Peyer's patch (tissue), 4 donors: ENCODE results near the gene ZNF823. TPM values are rescaled to one million over a fixed set of nuclear protein-coding genes. Genes with fewer than 3 reads are reported as not detected.

ENCODE experiments used
- small RNA-seq, 2 donors: library from RNA; depleted of rRNA; stranded (forward); fragments of <200 nt; gene quantifications; one replicate each; pipeline ENCODE3, GENCODE V24; 2016
- total RNA-seq, 4 donors: library from RNA; depleted of rRNA; stranded (reverse); fragments of >200 nt; gene quantifications; one replicate each; pipeline ENCODE4 v1.1.0, GENCODE V29; 2016

ZNF823 gene
- total RNA-seq, 4 donors from 2014 or later = 5.0 to 14.4 (median 13.1) TPM

Small RNA genes lying within 50 kb of the gene (small RNA-seq; reads per million reads assigned to genes)
- 0 reads per million in 2 donors for gene ZNF833P

Other genes starting within 250 kb of the ZNF823 start
- 10 to 100 TPM in 3 of 4 donors, 1 to 10 TPM in 1; 8.6 to 33.7 (median 23.3) TPM for gene ZNF653, start 233.1 kb downstream of the ZNF823 start, total RNA-seq
- gene ECSIT, start 209.8 kb downstream of the ZNF823 start, total RNA-seq = 10 to 100 TPM; 50.1 to 94.0 (median 70.4) TPM
- gene CNN1, start 200.1 kb downstream of the ZNF823 start, total RNA-seq = 10 to 100 TPM; 21.2 to 88.2 (median 25.7) TPM
- gene ELOF1, start 179.7 kb downstream of the ZNF823 start, total RNA-seq = 10 to 100 TPM; 30.5 to 39.2 (median 32.2) TPM
- gene ACP5, start 161.3 kb downstream of the ZNF823 start, total RNA-seq = 10 to 100 TPM; 16.5 to 36.3 (median 23.4) TPM
- gene ZNF627, start 141.5 kb downstream of the ZNF823 start, total RNA-seq = 10 to 100 TPM in 1 of 4 donors, 1 to 10 TPM in 3; 4.4 to 10.7 (median 5.5) TPM
- gene ZNF441, start 28.1 kb upstream of the ZNF823 start, total RNA-seq = 10 to 100 TPM in 3 of 4 donors, 1 to 10 TPM in 1; 6.8 to 37.1 (median 12.5) TPM
- gene ZNF491, start 59.6 kb upstream of the ZNF823 start, total RNA-seq = 1 to 10 TPM; 1.1 to 1.9 (median 1.4) TPM
- gene ZNF440, start 75.3 kb upstream of the ZNF823 start, total RNA-seq = 10 to 100 TPM; 28.0 to 87.2 (median 40.7) TPM
- 10 to 100 TPM; 11.6 to 30.5 (median 23.4) TPM for gene ZNF439, start 109.8 kb upstream of the ZNF823 start, total RNA-seq
- gene ZNF69, start 148.8 kb upstream of the ZNF823 start, total RNA-seq = 10 to 100 TPM in 3 of 4 donors, 1 to 10 TPM in 1; 8.9 to 19.8 (median 14.5) TPM
- 10 to 100 TPM; 31.5 to 37.8 (median 34.7) TPM for gene ZNF700, start 186.2 kb upstream of the ZNF823 start, total RNA-seq
- 10 to 100 TPM in 1 of 4 donors, 1 to 10 TPM in 3; 4.1 to 18.6 (median 8.3) TPM for gene ZNF763, start 226.1 kb upstream of the ZNF823 start, total RNA-seq